Fibroblast of skin of left quadriceps (primary cell): ENCODE results near the gene TJP2.
A peak's percentile ranks its signal among the peaks of the same experiment; 100 is the strongest.

ENCODE experiments used
- DNase-seq, 2 experiments: peaks; one replicate each; pipeline ENCODE4 v3.0.0-alpha.2; 2013; ENCODE audit warnings: low read depth in 2 of 2

Gene TJP2

GRCh38 chr9:69232135-69232534, 58.1 kb downstream of the TJP2 start:
- DNase-seq = no peak

GRCh38 chr9:69234683-69235082, 60.6 kb downstream of the TJP2 start:
- DNase-seq = no peak

- DNase-seq = no peak
Observed at GRCh38 chr9:69236188-69236587, 62.1 kb downstream of the TJP2 start.

GRCh38 chr9:69237702-69238295, 63.7 kb downstream of the TJP2 start:
- no peak for DNase-seq

GRCh38 chr9:69243116-69243515, 69.0 kb downstream of the TJP2 start:
- no peak for DNase-seq

- no peak for DNase-seq
Observed at GRCh38 chr9:69246629-69247028, 72.6 kb downstream of the TJP2 start.

GRCh38 chr9:69248005-69248404, 73.9 kb downstream of the TJP2 start:
- no peak for DNase-seq

GRCh38 chr9:69249337-69249736, 75.3 kb downstream of the TJP2 start:
- DNase-seq = no peak

GRCh38 chr9:69250681-69251080, 76.6 kb downstream of the TJP2 start:
- DNase-seq = no peak

- no peak for DNase-seq
Observed at GRCh38 chr9:69252436-69252835, 78.4 kb downstream of the TJP2 start.

GRCh38 chr9:69253057-69253456, 79.0 kb downstream of the TJP2 start:
- peak; percentile 16 to 18 for DNase-seq

- no peak for DNase-seq
Observed at GRCh38 chr9:69254223-69254622, 80.1 kb downstream of the TJP2 start.

- no peak for DNase-seq
Observed at GRCh38 chr9:69255591-69255990, 81.5 kb downstream of the TJP2 start.

- no peak for DNase-seq
Observed at GRCh38 chr9:69258551-69258950, 84.5 kb downstream of the TJP2 start.

GRCh38 chr9:69260161-69260560, 86.1 kb downstream of the TJP2 start:
- no peak for DNase-seq

GRCh38 chr9:69261636-69262035, 87.6 kb downstream of the TJP2 start:
- DNase-seq = no peak

GRCh38 chr9:69264526-69264925, 90.4 kb downstream of the TJP2 start:
- no peak for DNase-seq

- DNase-seq = no peak
Observed at GRCh38 chr9:69265891-69266290, 91.8 kb downstream of the TJP2 start.

- DNase-seq = no peak
Observed at GRCh38 chr9:69272212-69272611, 98.1 kb downstream of the TJP2 start.

- DNase-seq = no peak
Observed at GRCh38 chr9:69273161-69273560, 99.1 kb downstream of the TJP2 start.

- no peak for DNase-seq
Observed at GRCh38 chr9:69276775-69277174, 102.7 kb downstream of the TJP2 start.

- DNase-seq = no peak
Observed at GRCh38 chr9:69279084-69279731, 105.1 kb downstream of the TJP2 start.

GRCh38 chr9:69279733-69280132, 105.7 kb downstream of the TJP2 start:
- DNase-seq = no peak

GRCh38 chr9:69283003-69283402, 108.9 kb downstream of the TJP2 start:
- DNase-seq = no peak
